ENCODE data around the gene OR2AE1. TPM values are rescaled to one million over a fixed set of nuclear protein-coding genes. Genes with fewer than 3 reads are reported as not detected.
"Not testable (repeated sequence)": the region's sequence is repeated elsewhere in the genome, so short reads cannot be mapped to it uniquely, and the experiment has no call there.

OR2AE1 gene
- total and polyA plus RNA-seq, 9 donors = 0.57 TPM; not detected in 8

- no peaks in the 10 kb centered on the region for H3K4me1 ChIP-seq (ENCODE audit: insufficient read depth)
- intact Hi-C loops (cut with DNase I) = no loop called here
- no peak overlapping the region for H3K27ac ChIP-seq
- H3K4me3 ChIP-seq = no peak overlapping the region
- no peak for DNase-seq
- peaks cover 0 to 3% of the 10 kb centered on the region in 2 donors for H3K9me3 ChIP-seq
- no peaks in the 10 kb centered on the region for H3K36me3 ChIP-seq
- no peak for TF ChIP-seq EP300 (IDR thresholded peaks at IDR 0.05)
- no peak for TF ChIP-seq POLR2A (IDR thresholded peaks at IDR 0.05)
- no peak for TF ChIP-seq CTCF (IDR thresholded peaks at IDR 0.05)
- H3K27me3 ChIP-seq = no peaks in the 10 kb centered on the region
Measured at GRCh38 chr7:99894738-99895137, 17.9 kb upstream of the OR2AE1 start.

DNA sequence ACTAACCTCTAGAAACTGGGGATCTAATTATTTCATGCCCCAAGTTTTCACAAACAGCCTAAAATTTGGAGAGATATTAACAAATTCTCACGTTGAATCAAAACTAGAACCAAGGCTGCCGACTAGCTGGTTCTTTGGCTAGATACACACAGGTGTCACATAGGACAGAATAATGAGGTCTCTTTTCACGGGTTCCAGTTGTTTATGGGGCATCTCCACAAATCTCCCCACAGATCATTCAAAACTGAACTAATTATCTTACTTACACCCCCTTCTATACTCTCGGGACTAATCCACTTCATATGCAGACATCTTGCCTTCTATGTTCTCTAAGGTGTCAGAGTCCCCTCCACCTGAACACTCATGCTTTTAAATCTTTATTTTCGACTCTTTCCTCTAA is 16.4 kb upstream of the OR2AE1 start:
- WGBS, 3 donors = 69 to 89% (median 82%) methylated on average over 5 of the region's 5 CpGs
- H3K4me3 ChIP-seq = no peak overlapping the region
- H3K27me3 ChIP-seq = no peaks in the 10 kb centered on the region
- no peak for DNase-seq
- H3K9me3 ChIP-seq = peaks cover 0 to 3% of the 10 kb centered on the region in 2 donors
- H3K36me3 ChIP-seq = no peaks in the 10 kb centered on the region
- H3K27ac ChIP-seq = no peak overlapping the region
- no peak for TF ChIP-seq EP300 (IDR thresholded peaks at IDR 0.05)
- TF ChIP-seq POLR2A (IDR thresholded peaks at IDR 0.05) = no peak
- TF ChIP-seq CTCF (IDR thresholded peaks at IDR 0.05) = no peak
- no peaks in the 10 kb centered on the region for H3K4me1 ChIP-seq (ENCODE audit: insufficient read depth)
- intact Hi-C loops (cut with DNase I) = no loop called here

GRCh38 chr7:99890348-99890747 is 13.5 kb upstream of the OR2AE1 start:
- H3K4me3 ChIP-seq; H3K36me3 ChIP-seq; intact Hi-C loops (cut with DNase I); H3K27me3 ChIP-seq; H3K4me1 ChIP-seq (ENCODE audit: insufficient read depth); H3K27ac ChIP-seq; H3K9me3 ChIP-seq; DNase-seq: not testable (repeated sequence)
- 93 to 98% (median 95%) methylated on average over 2 of the region's 2 CpGs for WGBS, 3 donors

GRCh38 chr7:99888366-99888765 is 11.5 kb upstream of the OR2AE1 start:
- H3K4me3 ChIP-seq; H3K4me1 ChIP-seq (ENCODE audit: insufficient read depth); H3K9me3 ChIP-seq; intact Hi-C loops (cut with DNase I); H3K27ac ChIP-seq; H3K36me3 ChIP-seq; H3K27me3 ChIP-seq; DNase-seq: not testable (repeated sequence)
- 80 to 81% methylated on average over 3 to 25 of the region's 29 CpGs; no CpG with 5 or more reads in 1 of the 3 donors for WGBS, 3 donors

DNA sequence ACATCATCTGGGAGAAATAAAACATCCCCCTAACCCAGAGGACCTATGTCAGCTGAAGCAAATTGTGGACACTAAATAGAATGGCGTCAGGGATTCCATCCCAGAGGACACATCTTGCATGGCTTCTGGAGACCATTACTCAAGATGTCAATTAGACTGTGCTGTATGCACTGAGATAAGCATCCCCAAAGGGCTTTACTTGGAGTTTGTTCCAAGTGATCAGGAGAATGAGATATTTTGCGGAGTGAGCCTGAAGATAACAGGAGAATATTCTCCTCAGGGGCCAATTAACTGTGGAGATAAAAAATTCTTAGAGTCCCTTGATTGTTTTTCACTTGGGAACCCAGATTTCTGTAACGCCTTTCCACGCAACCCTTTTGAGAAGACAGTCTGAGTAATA is 4.5 kb upstream of the OR2AE1 start:
- Histone ChIP-seq H3K27me3 (no peaks in the 10 kb centered on the region), H3K27ac (no peak overlapping the region), H3K4me3 (no peak overlapping the region), H3K36me3 (no peaks in the 10 kb centered on the region), H3K9me3 (no peaks in the 10 kb centered on the region), H3K4me1 (ENCODE audit: insufficient read depth) (no peaks in the 10 kb centered on the region)
- no peak for DNase-seq
- 50 to 66% (median 55%) methylated on average over 4 of the region's 4 CpGs for WGBS, 3 donors
- intact Hi-C loops (cut with DNase I) = no loop called here
- TF ChIP-seq POLR2A (IDR thresholded peaks at IDR 0.05) (no peak), CTCF (IDR thresholded peaks at IDR 0.05) (no peak), EP300 (IDR thresholded peaks at IDR 0.05) (no peak)

- H3K27ac ChIP-seq = no peak overlapping the region
- intact Hi-C loops (cut with DNase I) = no loop called here
- H3K36me3 ChIP-seq = no peaks in the 10 kb centered on the region
- H3K4me3 ChIP-seq = no peak overlapping the region
- H3K27me3 ChIP-seq = no peaks in the 10 kb centered on the region
- TF ChIP-seq POLR2A (IDR thresholded peaks at IDR 0.05) (no peak), CTCF (IDR thresholded peaks at IDR 0.05) (no peak), EP300 (IDR thresholded peaks at IDR 0.05) (no peak)
- 88 to 93% (median 89%) methylated on average over 5 of the region's 5 CpGs for WGBS, 3 donors
- H3K9me3 ChIP-seq = no peaks in the 10 kb centered on the region
- no peak for DNase-seq
- no peaks in the 10 kb centered on the region for H3K4me1 ChIP-seq (ENCODE audit: insufficient read depth)
Measured at GRCh38 chr7:99876491-99876890, 342 bp downstream of the OR2AE1 start.

All from ovary (tissue), 9 donors.